ENCODE measurements around the gene THRAP3. TPM values are rescaled to one million over a fixed set of nuclear protein-coding genes. Genes with fewer than 3 reads are reported as not detected.

Gene THRAP3
- total and polyA plus RNA-seq, 9 of the 15 experiments (the other 6 are each of a cell fraction or from before 2014, with no cell fraction given): 66.2 to 135 (median 113) TPM

GRCh38 chr1:36257375-36257767 is 33.1 kb downstream of the THRAP3 start (continued):
- TF ChIP-seq BMI1 (IDR thresholded peaks at IDR 0.05; ENCODE audit: low read length): no peak
- peak; percentile 29; the same call in 1 of the 2 replicates for TF ChIP-seq C11orf30 (IDR thresholded peaks at IDR 0.05; ENCODE audit: low read depth)
- no peak for TF ChIP-seq EP400 (IDR thresholded peaks at IDR 0.05)
- peak; percentile 49; the same call in 1 of the 2 replicates for TF ChIP-seq MAFG (tag; conservative IDR thresholded peaks at IDR 0.05)

GRCh38 chr1:36258960-36259344 is 34.7 kb downstream of the THRAP3 start:
- Histone ChIP-seq H3K9ac (ENCODE audit: insufficient read depth in 1 of 2, low read depth in 2 of 2, low read length in 2 of 2) (no peak overlapping the region), H3K79me2 (ENCODE audit: control insufficient read depth, insufficient read depth, low read length) (peaks cover 80% of the 10 kb centered on the region), H3K27ac (ENCODE audit: extremely low read depth, low read depth, low read length) (no peak overlapping the region), H3K4me2 (ENCODE audit: insufficient read depth, low read length) (no peak overlapping the region), H3K4me3 (no peak overlapping the region), H2AFZ (ENCODE audit: low read depth, low read length) (no peak overlapping the region), H3K36me3 (ENCODE audit: control insufficient read depth, insufficient read depth, low read length) (peaks cover 80% of the 10 kb centered on the region), H3K9me1 (ENCODE audit: control insufficient read depth, insufficient read depth, low read length) (no peaks in the 10 kb centered on the region), H3K9me3 (replicated peaks; ENCODE audit: control insufficient read depth, insufficient read depth, low read depth, low read length) (no peaks in the 10 kb centered on the region), H3K4me1 (replicated peaks in 1 of 2; ENCODE audit: control insufficient read depth in 2 of 2, insufficient read depth in 2 of 2, low read length in 2 of 2) (peaks cover 0 to 11% of the 10 kb centered on the region in 2 experiments; a peak in 3 of 5 replicates), H3K27me3 (ENCODE audit: control insufficient read depth in 2 of 2, insufficient read depth in 2 of 2, low read length in 2 of 2) (no peaks in the 10 kb centered on the region), H4K20me1 (replicated peaks; ENCODE audit: control insufficient read depth, insufficient read depth, low read length) (0 out of 2 replicates have a peak, but pooled peaks cover 18% of the 10 kb centered on the region)
- POLR2A ChIA-PET: interaction anchor here (0.8 to 1.5 kb wide), 5 partner anchors 11 to 35 kb away, joined by 3 to 9 read pairs (median 5); partner anchors contain the start of gene THRAP3
- FAIRE-seq (no peak), ATAC-seq (no peak), DNase-seq (ENCODE audit: extremely low read depth in 1 of 4, low spot score in 3 of 4) (no peak)
- WGBS (ENCODE audit: insufficient coverage, low coverage, missing lambda C conversion rate): 100% methylated on average over 1 of the region's 1 CpG
- in situ Hi-C loops (cut with MboI): no loop called here
- CTCF ChIA-PET (ENCODE audit: low intra/inter-chr PET ratio): no interaction called here
- intact Hi-C loops (cut with micrococcal nuclease): no loop called here
- no TSS peak for BruUV-seq (replicated peaks)
- no peak for TF ChIP-seq THRA (IDR thresholded peaks at IDR 0.05)
- no peak for TF ChIP-seq HMGN3 (IDR thresholded peaks at IDR 0.05; ENCODE audit: borderline replicate concordance, extremely low read depth, insufficient read length, low read depth, low read length)
- no peak for TF ChIP-seq ZFP36 (IDR thresholded peaks at IDR 0.05; ENCODE audit: low read depth, low read length, partially characterized antibody)
- no peak for TF ChIP-seq NFIC (IDR thresholded peaks at IDR 0.05)
- no peak for TF ChIP-seq ELF4 (CRISPR knock-in tag; IDR thresholded peaks at IDR 0.05)
- TF ChIP-seq SP1 (CRISPR knock-in tag; IDR thresholded peaks at IDR 0.05): no peak
- no peak for TF ChIP-seq THRB (CRISPR knock-in tag; conservative IDR thresholded peaks at IDR 0.05)
- no peak for TF ChIP-seq ZNF609 (CRISPR knock-in tag; IDR thresholded peaks at IDR 0.05; ENCODE audit: borderline replicate concordance)
- TF ChIP-seq FOXA1 (IDR thresholded peaks at IDR 0.05; ENCODE audit: borderline replicate concordance): no peak

Data from K562 (cell line).